Suprapubic skin (tissue), 4 donors: Measurements from ENCODE around the gene GRIP2.

Experiments
- CTCF ChIP-seq, 2 donors: fragments of 200-600 bp in 1 of 2; fragments of 450-650 bp in 1 of 2; sonication (generic) in 1 of 2; IDR thresholded peaks; one replicate each; pipeline ENCODE4 v1.5.1; 2016 to 2019; ENCODE audit warnings: antibody characterized with exemption in 2 of 2, mild to moderate bottlenecking in 1 of 2, moderate library complexity in 1 of 2
- EP300 ChIP-seq: sonication (generic); formaldehyde crosslinking; IDR thresholded peaks from one replicate; pipeline ENCODE4 v1.6.1; 2017; ENCODE audit warnings: antibody characterized with exemption
- POLR2A ChIP-seq, 2 donors: fragments of 450-650 bp; IDR thresholded peaks; one replicate each; pipeline ENCODE4 v1.6.1; 2017; ENCODE audit warnings: antibody characterized with exemption in 2 of 2, mild to moderate bottlenecking in 2 of 2, moderate library complexity in 2 of 2
- POLR2AphosphoS5 ChIP-seq, 3 donors: sonication (generic); formaldehyde crosslinking; IDR thresholded peaks; one replicate each; pipeline ENCODE4 v1.6.1; 2017; ENCODE audit warnings: antibody characterized with exemption in 3 of 3

GRCh38 chr3:14472471-14473351, 67.4 kb downstream of the GRIP2 start:
- TF ChIP-seq POLR2A (IDR thresholded peaks at IDR 0.05), result no peak
- no peak for TF ChIP-seq POLR2AphosphoS5 (IDR thresholded peaks at IDR 0.05)
- no peak for TF ChIP-seq CTCF (IDR thresholded peaks at IDR 0.05)
- TF ChIP-seq EP300, result no peak
